SH-SY5Y (cell line): ENCODE measurements around the gene CRIM1.

Source experiments
- GATA2 ChIP-seq: IDR thresholded peaks from 2 replicates; pipeline ENCODE4 v1.6.1; 2011; ENCODE audit warnings: mild to moderate bottlenecking, low read depth, low read length
- GATA3 ChIP-seq: IDR thresholded peaks from 2 replicates; pipeline ENCODE4 v1.6.1; 2011; ENCODE audit warnings: low read depth, mild to moderate bottlenecking, low read length, moderate library complexity

- TF ChIP-seq GATA2 (no peak), GATA3 (no peak)
Measured at GRCh38 chr2:36359067-36359466, 3.5 kb downstream of the CRIM1 start.
